GM19025 (cell line): ENCODE measurements around the gene DNAH8.
"Not testable (repeated sequence)": the region's sequence is repeated elsewhere in the genome, so short reads cannot be mapped to it uniquely, and the experiment has no call there.

ENCODE experiments used
- ATAC-seq: cut with Tn5 transposase; IDR thresholded peaks from one replicate; pipeline ENCODE4 v1.9.1; 2021; ENCODE audit warnings: mild to moderate bottlenecking, low read depth, moderate library complexity; ENCODE audit not compliant: unreplicated experiment

DNAH8 gene

DNA sequence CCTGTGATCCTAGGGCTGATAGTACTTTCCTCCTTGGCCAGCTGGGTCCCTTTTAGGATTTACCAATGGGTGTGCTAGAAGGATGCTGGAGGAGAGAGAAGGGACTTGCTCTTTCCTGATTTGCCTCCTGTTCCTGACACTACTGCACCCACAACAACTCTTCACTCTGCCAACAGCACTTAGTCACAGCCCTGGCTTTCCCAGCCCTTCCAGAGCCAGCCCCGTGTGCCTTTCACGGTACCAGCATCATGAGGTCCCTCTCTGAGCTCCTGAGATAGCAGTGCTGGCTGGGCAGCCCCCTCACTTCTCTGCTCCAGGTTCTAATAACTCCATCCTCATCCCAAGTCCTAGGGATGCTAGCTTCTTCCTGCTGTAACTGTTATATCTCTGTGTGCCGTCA lies 80.9 kb downstream of the DNAH8 start:
- ATAC-seq: no peak

DNA sequence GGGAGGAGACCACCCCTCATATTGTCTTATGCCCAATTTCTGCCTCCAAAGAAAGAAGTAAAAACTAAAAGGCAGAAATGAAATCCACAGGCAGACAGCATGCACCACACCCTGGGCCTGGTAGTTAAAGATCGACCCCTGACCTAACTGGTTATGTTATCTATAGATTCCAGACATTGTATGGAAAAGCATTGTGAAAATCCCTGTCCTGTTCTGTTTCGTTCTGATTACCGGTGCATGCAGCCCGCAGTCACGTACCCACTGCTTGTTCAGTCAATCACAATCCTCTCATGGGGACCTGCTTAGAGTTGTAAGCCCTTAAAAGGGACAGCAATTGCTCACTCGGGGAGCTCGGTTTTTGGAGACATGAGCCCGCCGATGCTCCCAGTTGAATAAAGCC lies 81.3 kb downstream of the DNAH8 start:
- ATAC-seq: not testable (repeated sequence)

DNA sequence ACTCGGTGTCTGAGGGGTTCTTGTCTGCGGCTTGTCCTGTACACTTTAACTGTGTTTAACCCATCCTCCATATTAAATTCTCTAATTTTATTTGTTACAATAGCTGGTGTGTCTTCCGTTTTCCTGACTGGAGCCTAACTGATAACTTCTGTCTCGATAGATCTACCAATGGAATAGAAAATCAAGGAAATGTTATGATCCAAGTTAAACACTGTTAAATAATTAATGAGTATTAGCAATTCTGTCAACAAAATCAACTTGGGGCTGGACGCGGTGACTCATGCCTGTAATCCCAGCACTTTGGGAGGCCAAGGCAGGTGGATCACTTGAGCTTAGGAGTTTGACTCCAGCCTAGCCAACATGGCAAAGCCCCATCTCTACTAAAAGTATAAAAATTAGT lies 81.7 kb downstream of the DNAH8 start:
- ATAC-seq: no peak

DNA sequence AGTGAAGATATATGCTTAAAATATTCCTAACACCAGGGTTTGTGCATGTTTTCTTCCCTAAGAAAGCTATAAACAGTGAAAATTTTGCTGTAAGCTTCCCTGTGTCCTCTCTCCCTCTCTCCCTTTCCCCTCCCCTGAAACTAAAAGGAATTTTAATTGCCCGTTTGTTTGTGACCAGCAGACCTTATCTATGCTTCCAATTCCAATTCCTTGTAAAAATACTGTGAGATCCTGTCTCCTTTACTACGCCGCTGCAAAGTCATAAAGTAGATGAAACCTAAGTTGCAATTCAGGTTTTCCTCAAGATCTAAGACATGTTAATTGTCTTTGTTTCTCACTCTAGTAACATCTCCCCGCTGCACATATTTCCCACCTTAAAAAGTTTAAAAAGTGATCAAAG lies 82.3 kb downstream of the DNAH8 start:
- no peak for ATAC-seq

DNA sequence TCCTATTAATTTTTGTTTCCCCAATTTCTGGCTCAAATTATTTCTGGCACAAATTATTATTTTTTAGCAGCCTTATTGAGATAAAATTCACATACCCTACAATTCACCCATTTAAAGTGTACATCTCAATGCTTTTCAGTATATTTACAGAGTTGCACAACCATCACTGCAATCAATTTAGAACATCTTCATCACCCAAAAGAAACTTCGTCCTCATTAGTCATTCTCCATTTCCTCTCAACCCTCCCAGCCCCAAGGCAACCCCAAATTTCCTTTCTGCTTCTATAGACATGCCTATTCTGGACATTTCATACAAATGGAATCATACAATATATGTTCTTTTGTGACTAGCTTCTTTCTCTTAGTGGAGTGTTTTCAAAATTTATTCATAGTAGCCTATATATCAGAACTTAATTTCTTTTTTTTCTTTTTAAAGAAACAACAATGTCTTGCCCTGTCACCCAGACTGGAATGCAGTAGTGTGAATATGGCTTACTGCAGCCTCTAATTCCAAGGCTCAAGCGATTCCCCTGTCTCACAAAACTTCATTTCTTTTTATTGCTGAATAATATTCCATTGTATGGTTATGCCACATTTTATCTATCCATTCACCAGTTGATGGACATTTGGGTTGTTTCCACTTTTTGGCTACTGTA lies 84.5 kb downstream of the DNAH8 start:
- no peak for ATAC-seq

DNA sequence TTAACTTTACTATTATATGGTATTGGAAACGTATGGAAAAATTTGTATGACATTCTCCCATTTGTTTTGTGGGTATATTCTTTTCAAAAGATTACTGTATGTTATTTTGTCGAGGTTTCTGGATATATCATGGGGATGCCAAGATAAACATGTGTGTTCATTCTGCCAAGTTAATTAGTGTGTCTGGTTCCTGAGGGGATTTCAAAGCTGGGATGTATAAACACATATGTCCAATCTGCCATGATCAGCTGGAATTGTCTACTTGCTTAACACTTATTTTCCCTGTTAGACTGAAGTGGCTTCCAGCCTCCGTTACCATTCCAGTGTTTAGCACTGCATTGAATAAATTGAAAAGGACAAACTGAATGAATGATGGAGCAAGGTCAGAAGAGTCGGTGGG lies 86.2 kb downstream of the DNAH8 start:
- ATAC-seq: no peak

DNA sequence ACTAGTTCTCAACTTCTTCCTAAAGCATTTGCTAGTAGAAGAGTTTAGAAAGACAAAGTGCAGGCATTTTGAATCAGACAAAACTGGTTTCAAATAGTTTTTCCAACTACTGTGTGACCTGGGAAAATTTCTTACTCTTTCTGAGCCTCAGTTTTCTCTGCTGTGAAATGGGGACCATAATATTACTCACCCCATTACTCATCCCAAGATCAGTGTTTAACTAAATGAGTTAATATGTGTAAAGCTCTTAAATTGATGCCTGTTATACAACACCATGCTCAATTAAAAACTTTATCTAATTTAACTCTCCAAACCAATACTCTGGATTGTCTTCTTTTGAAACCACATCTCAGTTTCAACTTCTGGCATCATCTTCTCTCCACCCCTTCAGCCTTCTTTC lies 87.4 kb downstream of the DNAH8 start:
- no peak for ATAC-seq

DNA sequence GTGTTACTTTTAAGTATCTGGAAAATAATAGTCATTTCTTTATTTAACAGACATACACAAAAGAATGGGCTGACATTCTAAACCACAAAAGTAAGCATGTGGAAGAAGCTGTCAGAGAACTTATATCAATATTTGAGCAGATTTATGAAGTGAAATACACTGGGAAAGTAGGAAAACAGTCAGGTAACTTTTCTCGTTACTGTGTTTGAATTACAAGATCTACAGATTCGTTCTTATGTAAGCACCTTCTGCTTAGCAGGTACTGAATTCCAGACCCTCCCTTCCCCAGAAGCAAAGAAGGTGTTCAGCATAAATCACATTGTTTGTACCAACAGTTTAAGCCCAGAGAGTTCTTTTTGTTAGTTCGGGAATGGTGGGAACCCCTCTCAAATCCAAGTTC lies 88.0 kb downstream of the DNAH8 start:
- ATAC-seq: no peak

DNA sequence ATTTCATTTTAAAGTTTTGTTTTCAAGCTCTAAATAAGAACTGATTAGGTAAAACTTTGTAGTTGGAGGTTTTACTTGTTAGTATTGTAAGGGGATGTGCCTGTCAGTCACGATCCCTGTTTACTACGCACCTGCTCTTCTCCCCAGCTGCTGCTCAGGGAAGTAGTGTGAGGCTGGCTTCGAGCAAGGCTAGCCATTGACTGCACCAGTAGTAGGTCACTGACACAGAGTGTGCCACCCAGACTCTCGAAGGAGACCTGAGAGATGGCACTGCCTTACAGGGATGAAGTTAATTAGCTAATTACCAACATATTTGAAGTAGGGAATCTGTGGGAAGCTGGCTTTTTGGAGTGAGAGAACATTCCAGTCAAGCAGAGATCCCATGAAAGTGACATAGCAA lies 89.2 kb downstream of the DNAH8 start:
- no peak for ATAC-seq

DNA sequence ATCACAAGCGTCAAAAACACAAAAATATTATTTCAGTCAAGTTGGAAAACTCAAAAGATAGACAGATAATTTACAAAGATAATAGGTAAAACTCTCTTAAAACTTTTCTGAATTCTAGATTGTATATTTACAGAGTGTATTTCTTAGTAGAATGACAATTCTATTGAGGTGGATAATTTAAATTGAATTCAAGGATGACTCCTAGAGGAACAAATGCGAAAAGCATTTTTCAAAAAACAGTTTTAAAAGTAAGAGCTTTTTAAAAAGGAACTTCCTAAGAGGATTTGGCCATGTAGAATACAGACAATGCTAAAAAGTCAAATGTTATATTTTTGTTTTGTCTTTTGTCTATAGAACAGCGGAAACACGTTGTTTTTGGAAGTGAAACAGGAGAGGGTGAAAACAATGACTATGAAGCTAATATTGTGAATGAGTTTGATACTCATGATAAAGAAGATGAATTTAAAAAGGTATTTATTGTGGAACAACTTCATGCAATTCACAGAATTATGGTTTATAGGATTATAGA lies 90.1 kb downstream of the DNAH8 start:
- ATAC-seq: no peak

DNA sequence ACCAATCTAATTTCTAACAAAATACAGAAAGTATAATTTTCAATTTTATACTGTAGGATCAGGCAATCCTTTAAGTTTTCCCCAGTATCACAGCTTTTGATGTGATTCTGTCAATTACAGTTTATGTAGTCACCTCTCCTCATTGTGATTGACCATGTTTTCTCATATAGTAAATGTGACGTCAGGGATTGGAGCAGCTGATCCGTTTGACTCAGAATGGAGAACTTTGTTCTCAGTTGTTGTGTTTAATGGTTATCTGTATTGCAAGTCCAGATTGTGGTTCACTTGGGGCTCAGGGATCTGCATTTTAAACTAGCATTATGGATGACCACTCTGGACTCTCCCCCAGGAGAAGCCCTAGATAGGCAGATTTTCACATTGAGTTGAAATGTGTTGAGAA lies 90.6 kb downstream of the DNAH8 start:
- no peak for ATAC-seq

DNA sequence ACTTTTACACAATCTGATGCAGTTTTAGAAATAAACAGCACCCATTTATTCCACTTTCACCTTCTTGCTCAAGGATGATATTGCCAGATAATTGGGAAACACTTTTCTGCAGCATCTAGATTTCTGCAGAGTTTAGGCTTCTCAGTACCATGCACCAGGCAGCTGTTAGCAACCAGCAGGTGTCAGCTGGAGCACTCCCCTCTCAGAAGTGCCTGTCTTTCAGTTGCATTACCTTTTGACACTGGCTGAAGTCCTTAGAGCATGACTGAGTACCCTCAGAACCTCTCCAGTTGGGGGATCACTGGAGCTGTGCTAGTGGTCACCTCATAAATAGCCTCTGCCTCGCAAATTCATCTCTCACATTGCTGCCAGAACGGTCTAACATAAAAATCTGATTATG lies 91.2 kb downstream of the DNAH8 start:
- no peak for ATAC-seq

DNA sequence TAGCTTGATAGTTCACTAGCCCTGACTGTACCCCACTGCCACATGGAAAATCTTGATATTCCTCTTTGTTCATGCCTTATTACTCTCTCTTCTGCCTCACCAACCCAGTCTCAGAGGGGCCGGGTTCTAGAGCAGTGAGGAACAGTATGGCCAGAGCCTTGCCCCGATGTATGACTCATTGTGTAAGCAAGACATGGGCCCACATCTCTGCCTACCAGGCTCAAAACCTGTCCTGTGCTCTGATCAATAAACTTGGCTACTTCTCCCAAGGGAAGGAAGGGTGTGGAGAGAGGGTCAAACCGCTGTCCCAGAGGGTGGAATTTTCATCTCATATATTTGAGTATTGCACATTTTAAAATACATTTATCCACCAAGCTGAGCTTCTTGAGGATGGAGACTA lies 91.7 kb downstream of the DNAH8 start:
- no peak for ATAC-seq

DNA sequence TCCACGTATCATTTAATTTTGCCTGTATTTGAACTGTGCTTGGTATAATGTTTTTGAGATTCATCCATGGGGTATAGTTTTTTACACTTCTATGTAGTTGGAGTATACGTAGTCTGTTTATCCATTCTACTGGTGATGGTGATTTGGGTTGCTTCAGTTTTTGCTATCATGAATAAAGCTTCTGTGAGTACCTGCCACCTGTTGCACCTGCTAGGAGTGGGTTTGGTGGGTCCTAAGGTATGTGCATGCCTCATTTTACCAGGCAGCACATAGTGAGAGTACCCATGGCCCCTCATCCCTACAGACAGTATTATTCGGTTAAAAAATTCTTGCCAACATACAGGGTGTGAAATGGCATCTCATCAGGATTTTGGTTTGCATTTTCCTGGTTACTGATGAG lies 92.9 kb downstream of the DNAH8 start:
- no peak for ATAC-seq

DNA sequence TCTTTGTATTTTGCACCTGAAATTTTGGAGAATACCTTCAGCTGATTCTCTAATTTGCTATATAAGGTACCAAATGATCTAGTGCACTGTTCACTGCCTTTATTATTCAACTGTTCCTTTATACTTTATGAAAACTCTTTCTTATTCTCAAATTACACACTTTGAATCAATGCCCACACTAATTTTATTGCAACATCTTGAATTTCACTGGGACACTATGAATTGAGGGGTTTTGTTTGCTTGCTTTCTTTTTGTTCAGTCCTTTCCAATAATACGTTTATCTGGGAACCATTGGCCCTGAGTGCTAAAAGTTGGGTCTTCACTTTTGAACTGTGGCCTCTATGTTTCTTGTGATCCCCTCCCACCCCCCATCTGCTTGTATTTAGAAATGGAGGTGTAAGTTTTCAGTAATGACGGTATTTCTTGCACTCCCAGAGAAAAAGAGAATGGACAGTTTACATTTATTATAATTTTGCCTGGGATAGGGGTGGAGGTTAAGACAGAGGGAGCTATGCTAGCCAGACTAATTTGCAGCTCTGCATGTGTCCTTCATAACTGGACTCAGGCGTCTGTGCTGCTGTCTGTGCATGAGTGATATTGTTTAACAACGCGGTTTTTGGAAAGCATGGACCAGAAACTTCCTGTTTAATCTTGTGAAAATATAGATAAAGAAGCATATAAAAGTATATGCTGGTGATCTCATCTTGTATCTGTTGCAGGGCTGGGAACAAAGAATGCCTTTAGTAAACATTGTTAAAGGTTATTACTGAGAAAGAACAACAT lies 98.1 kb downstream of the DNAH8 start:
- no peak for ATAC-seq

DNA sequence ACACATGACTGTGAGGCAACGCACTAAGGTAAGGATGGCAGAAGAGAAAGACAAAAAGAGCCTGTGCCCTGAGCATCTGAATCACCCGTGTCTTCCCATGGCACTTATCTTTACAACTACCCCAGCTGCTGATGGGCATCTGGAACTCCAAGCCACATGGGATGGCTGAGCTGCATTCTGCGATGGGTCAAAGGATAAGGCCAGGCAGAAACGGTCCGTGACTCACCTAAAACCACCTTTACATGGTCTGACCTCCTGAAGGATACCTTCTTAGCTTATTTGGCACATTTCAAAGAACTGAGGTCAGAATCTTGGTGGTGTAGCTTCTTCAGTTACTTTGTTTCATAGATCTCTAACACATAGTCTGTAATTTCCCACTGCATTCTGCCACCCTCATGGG lies 99.7 kb downstream of the DNAH8 start:
- no peak for ATAC-seq

DNA sequence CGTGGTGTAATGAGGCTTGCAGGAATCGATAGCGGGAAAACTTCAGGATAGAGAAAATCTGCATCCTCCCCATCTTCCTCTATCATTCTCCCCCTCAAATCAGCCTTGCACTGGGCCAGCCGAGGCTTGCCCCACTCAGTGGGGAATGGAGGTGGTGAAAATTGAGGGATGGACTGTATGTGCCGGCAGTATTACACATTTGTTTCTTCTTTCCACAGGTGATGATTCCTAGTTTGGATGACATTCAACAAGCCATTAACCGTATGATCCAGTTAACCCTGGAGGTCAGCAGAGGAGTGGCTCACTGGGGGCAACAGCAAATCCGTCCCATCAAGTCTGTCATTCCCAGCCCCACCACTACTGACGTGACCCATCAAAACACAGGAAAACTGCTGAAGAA lies 100.1 kb downstream of the DNAH8 start:
- no peak for ATAC-seq

DNA sequence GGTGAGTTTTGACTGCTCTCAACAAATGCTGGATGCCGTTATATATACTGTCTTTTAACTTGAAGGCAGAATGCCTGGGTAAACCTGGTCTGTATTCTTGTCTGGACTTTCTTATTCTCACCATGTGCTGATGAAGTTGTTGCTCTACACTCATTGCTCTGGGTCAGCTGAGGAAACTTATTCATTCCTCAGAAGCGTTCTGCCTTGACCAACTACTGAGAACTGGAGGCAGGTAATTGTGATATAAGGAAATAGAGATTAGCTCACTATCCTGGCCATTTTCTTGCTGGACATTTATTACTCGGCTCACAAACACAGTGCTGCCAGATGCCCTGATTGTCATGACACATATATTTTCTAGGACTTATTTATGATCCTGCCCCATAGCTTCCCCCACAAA lies 103.6 kb downstream of the DNAH8 start:
- no peak for ATAC-seq

DNA sequence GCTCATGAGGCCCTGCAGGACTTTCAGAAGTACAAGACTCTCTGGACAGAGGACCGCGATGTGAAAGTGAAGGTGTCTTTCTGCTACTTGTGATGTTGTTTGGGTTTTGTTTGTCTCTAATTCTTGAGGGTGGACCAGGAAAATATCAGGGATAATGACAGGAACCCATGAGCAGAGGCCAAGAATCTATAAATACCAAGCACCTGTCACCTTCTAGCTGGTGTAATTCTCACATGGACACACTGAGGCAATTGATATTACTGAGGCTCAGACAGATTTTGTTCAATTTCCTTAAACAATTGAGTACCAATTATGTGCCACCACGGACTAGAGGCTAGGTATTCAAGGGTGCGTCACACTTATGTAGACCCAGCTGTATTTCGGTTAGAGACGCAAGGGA lies 107.9 kb downstream of the DNAH8 start:
- no peak for ATAC-seq

DNA sequence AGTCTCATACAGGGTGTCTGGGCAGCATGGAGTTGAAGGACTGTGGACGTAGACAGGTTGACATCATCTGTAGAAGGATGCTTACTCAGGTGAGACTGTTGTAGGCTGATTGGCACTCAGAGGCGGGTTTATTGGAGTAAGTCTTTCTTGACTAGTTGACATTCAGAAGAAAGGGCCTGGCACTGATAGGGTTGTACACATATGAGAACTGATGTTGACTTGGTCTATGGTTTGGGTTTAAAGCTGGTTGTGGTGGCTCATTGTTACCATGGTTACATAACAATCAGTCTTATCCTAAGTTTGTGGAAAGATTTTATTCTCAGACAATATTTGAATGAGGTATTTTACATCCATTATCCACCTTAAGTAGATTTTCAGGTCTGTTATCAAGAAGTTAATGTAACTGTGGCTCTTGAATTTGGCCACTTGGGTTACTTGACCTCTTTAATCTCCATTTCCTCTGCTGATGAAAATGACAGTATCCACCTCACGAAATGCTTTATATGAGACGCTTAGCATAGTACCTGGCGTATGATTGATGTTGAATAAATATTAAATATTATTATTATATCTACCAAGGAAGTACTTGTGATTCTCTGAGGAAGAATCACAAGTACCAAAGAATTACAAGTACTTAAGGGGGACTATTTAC lies 109.3 kb downstream of the DNAH8 start:
- ATAC-seq: no peak

DNA sequence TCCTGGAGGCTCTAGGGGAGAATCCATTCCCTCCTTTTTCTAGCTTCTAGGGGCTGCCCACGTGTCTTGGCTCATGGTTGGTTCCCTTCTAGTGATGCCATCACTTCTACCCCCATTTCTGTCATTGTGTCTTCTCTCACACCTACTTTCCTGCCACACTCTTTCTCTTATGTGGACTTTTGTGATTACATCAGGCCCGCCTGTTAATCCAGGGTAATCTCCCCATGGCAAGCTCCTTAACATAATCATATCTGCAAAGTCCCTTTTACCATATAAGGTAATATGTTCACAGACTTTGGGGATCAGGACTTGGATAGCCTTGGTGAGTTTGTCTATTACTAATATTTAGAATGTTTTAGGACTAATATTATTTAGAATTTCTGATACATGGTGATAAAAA lies 111.9 kb downstream of the DNAH8 start:
- no peak for ATAC-seq

DNA sequence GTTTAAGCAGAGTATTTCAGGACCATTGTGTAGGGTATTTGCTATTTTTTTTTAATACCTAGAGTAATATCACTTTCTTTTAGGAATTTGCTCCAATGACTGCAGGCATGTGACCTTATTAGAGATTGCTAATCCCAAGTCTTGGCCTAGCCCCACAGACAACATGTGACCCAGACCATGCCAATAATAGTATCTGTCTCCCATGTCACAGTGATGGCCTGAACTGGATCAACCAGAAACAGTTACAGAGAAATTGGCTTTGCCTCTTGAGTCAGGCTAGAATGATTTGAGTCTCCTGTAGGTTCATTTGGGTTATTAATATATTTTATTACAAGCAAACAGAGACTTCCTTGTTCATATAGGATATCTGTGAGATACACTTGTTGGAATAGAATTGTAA lies 116.8 kb downstream of the DNAH8 start:
- ATAC-seq: no peak
